ENCODE results near the gene KLHL17. TPM values are rescaled to one million over a fixed set of nuclear protein-coding genes. Genes with fewer than 3 reads are reported as not detected.

Gene KLHL17
- total and polyA plus RNA-seq, 4 donors = 0.98 to 5.4 (median 2.1) TPM

GRCh38 chr1:998995-999724, 38.8 kb downstream of the KLHL17 start (continued):
- TF ChIP-seq CTCF (IDR thresholded peaks at IDR 0.05; ENCODE audit: low read depth, low read length, missing input control) (no peak), HNF4A (conservative IDR thresholded peaks at IDR 0.05) (no peak), ATF3 (IDR thresholded peaks at IDR 0.05) (no peak)

GRCh38 chr1:999725-1000356, 39.5 kb downstream of the KLHL17 start, which contains the start of gene HES4:
TSS of gene HES4 (minus strand) at chr1:1000097. CDS start at chr1:999973, 124 bp downstream.
- Histone ChIP-seq H3K27me3 (ENCODE audit: control insufficient read depth in 4 of 4, insufficient read depth in 4 of 4, low read length in 3 of 4) (peaks cover 0 to 11% (median 1%) of the 10 kb centered on the region in 4 donors), H3K4me1 (ENCODE audit: control insufficient read depth in 4 of 4, insufficient read depth in 4 of 4, low read length in 3 of 4) (peaks cover under 1 to 41% (median 27%) of the 10 kb centered on the region in 4 donors), H3K4me3 (ENCODE audit: low read depth in 1 of 3, low read length in 3 of 3) (peak within 1 kb of the TSS in 2 of 3 donors; percentile 31 to 66), H3K9me3 (ENCODE audit: control insufficient read depth in 4 of 4, low read length in 3 of 4) (no peaks in the 10 kb centered on the region), H3K36me3 (ENCODE audit: control insufficient read depth in 4 of 4, insufficient read depth in 3 of 4, low read depth in 1 of 4, low read length in 3 of 4) (peaks cover 0 to 1% (median 0%) of the 10 kb centered on the region in 4 donors), H3K9ac (ENCODE audit: low read depth in 1 of 2, low read length in 2 of 2) (peak within 1 kb of the TSS in 1 of 2 donors; percentile 15), H3K27ac (ENCODE audit: low read depth in 1 of 2, low read length in 2 of 2) (peak within 1 kb of the TSS; percentile 83 to 84)
- DNase-seq (ENCODE audit: low spot score) = peak; percentile 54
- peak; percentile 20 for TF ChIP-seq SP1 (IDR thresholded peaks at IDR 0.05)
- no peak for TF ChIP-seq HNF4G (IDR thresholded peaks at IDR 0.05)
- 1% methylated on average over 95 of the region's 95 CpGs for WGBS

- H3K9me3 ChIP-seq (ENCODE audit: control insufficient read depth in 4 of 4, low read length in 3 of 4) = no peaks in the 10 kb centered on the region
- H3K27me3 ChIP-seq (ENCODE audit: control insufficient read depth in 4 of 4, insufficient read depth in 4 of 4, low read length in 3 of 4) = peaks cover 0 to 11% (median 1%) of the 10 kb centered on the region in 4 donors
- 2% methylated on average over 75 of the region's 75 CpGs for WGBS
- TF ChIP-seq ZBTB33 (IDR thresholded peaks at IDR 0.05) (no peak), REST (IDR thresholded peaks at IDR 0.05) (no peak), FOXA2 (IDR thresholded peaks at IDR 0.05) (no peak), NR2F2 (IDR thresholded peaks at IDR 0.05) (no peak), JUND (IDR thresholded peaks at IDR 0.05) (peak in 1 of 2 donors; percentile 62), RXRA (IDR thresholded peaks at IDR 0.05) (peak; percentile 5 to 18)
- peak overlapping the region; percentile 83 to 84 for H3K27ac ChIP-seq (ENCODE audit: low read depth in 1 of 2, low read length in 2 of 2)
- H3K4me1 ChIP-seq (ENCODE audit: control insufficient read depth in 4 of 4, insufficient read depth in 4 of 4, low read length in 3 of 4) = peaks cover 5 to 47% (median 34%) of the 10 kb centered on the region in 4 donors
- H3K4me3 ChIP-seq (ENCODE audit: low read depth in 1 of 3, low read length in 3 of 3) = peak overlapping the region in 2 of 3 donors; percentile 31 to 66
- no peak for DNase-seq (ENCODE audit: low spot score)
- H3K9ac ChIP-seq (ENCODE audit: low read depth in 1 of 2, low read length in 2 of 2) = peak overlapping the region in 1 of 2 donors; percentile 15
- no peaks in the 10 kb centered on the region for H3K36me3 ChIP-seq (ENCODE audit: control insufficient read depth in 4 of 4, insufficient read depth in 3 of 4, low read depth in 1 of 4, low read length in 3 of 4)
Observed at GRCh38 chr1:1000357-1001056, 40.1 kb downstream of the KLHL17 start.
